H1 (cell line): ENCODE data around the gene SEC22C. TPM values are rescaled to one million over a fixed set of nuclear protein-coding genes. Genes with fewer than 3 reads are reported as not detected.

Source experiments
- GABPA ChIP-seq: IDR thresholded peaks from 2 replicates; pipeline ENCODE4 v1.6.1; 2011; ENCODE audit warnings: mild to moderate bottlenecking, low read length, moderate library complexity, borderline replicate concordance; ENCODE audit not compliant: insufficient read depth
- NANOG ChIP-seq: IDR thresholded peaks from 2 replicates; pipeline ENCODE4 v1.6.1; 2011; ENCODE audit warnings: low read length, low read depth, mild to moderate bottlenecking, inconsistent platforms; ENCODE audit not compliant: insufficient read depth, poor library complexity, severe bottlenecking
- SP2 ChIP-seq: IDR thresholded peaks from 2 replicates; pipeline ENCODE4 v1.6.1; 2012; ENCODE audit warnings: mild to moderate bottlenecking, low read length, inconsistent platforms
- polyA plus RNA-seq, 7 experiments: library from polyadenylated mRNA; depleted of rRNA in 3 of 7; stranded (reverse) in 5 of 7; unstranded in 2 of 7; fragments of >200 nt in 5 of 7; fragments of 200-250 nt in 2 of 7; gene quantifications; 1 replicate in 5 of 7; 2 replicates in 1 of 7; 4 replicates in 1 of 7; pipeline versions ENCODE4 v1.2.1 to v1.2.3, GENCODE V29; 2011 to 2013; ENCODE audit warnings: missing spikeins in 2 of 7, mixed read lengths in 2 of 7
- total RNA-seq: library from RNA; stranded (reverse); fragmentation: NEBNext Ultra II Directional; extraction: Animal tissue kit (Norgen Biotek cat#: 25700); gene quantifications from 2 replicates; pipeline ENCODE4 v1.2.1, GENCODE V29; 2021

The SEC22C gene
- total and polyA plus RNA-seq, 2 of the 8 experiments (the other 6 are each of a cell fraction or from before 2014, with no cell fraction given): 23.4 to 38.3 TPM

DNA sequence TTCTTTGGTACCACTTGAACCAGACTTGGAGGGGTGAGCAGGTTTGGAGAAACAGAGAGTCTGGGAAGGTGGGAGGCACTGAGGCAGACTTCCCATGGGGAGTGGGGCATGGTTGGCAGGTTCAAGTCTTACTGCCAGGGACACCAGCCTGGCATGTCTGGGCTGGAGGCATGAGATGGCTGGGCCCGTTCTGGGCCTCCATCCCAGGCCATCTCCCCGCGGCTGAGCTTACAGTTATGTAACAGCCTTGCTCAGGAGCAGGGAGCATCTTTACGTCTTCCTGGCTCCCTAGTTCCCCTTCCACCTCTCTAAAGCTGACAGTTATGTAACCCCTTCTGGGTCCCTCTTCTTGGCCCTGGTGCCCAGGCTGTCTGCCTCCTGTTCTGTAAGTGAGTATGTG lies 66.9 kb downstream of the SEC22C start (continued):
- TF ChIP-seq NANOG (no peak), GABPA (no peak), SP2 (no peak)
- TF ChIP-seq, all 59 proteins: peak for 0
